GM18870 (cell line): Measurements from ENCODE around the gene TRPM3.

Source experiments
- ATAC-seq: cut with Tn5 transposase; IDR thresholded peaks from one replicate; pipeline ENCODE4 v1.9.1; 2021; ENCODE audit warnings: moderate library complexity; ENCODE audit not compliant: unreplicated experiment

TRPM3 gene

DNA sequence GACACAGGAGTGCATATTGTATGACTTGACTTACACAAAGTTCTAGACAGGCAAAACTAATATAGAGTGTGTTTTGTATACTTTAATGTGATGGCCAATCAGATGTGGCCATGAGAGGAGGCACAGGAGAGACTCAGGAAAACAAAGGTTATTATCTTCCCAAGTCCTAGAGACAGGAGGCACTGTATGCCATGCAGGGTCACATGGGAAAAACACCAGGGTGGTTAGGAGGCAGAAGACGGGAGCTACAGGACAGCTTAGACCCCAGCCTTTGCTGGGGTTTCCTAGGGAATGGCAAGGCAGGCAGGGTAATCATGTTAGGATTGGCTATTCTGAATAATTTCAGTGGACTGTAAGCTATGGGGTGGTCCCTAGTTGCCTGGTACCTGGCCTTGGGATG lies 16.2 kb downstream of the TRPM3 start:
- ATAC-seq = no peak

DNA sequence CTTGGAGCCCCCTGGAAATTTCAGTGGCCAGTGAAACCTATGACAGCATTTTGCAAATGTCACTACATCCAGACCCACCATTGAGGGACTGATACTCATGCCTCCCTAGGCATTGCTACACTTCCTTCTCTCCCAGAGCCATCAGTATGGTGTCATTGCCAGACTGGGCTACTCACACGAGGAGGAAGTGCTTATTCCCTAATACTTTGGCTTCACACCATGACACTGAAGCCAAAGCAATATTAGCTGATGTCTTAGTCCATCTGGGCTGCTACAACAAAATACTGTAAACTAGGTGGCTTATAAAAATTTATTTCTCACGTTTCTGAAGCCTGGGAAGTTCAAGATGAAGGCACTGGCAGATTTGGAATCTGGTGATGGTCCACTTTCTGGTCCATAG lies 22.6 kb downstream of the TRPM3 start:
- no peak for ATAC-seq

DNA sequence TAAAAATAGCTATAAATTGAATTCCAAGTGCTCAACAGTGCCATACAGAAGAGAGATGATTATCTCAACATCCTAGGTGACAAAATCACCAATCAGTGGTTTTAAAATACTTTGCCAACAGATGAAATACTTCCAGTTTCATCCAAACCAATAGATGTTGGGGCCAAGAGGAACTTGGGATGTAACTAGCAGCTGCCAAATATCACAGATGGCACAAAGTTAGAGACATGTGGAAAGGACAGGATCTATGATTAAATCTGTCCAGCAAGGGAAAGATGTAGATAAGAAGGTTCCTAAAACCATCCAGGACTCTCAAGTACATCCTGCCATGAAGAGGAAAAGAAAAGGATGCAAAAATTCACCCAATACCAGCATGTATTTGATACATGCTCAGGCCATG lies 23.8 kb downstream of the TRPM3 start:
- ATAC-seq = no peak

DNA sequence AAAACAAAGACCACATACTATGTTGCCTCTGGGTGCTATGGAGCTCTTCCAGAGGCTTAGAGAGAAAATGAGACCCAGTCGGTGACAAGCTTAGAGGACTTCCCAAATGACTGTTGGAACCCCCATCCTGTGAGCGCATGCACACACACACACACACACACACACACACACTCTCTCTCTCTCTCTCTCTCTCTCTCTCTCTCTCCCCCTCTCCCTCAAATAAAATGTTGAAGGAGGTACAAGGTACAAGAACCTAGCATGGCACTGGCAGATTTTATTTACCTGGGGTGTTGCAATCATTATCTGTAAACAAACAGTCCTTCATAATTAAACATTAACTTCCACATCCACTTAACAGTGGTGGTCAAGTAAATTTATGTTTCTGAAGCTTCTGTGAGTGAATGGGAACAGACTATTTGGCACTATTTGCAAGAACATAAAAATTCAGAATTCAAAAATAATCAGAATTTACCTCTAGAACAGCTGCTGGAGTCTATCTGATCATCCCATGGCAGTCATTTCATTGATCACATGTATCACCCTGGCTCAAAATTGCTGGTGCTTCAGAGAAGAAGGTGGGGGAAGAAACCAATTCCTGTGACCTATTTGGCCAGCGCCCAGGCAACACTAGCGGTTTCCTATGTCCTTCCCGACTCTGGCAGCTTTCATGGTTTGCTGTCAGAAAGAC lies 24.9 kb downstream of the TRPM3 start:
- no peak for ATAC-seq

DNA sequence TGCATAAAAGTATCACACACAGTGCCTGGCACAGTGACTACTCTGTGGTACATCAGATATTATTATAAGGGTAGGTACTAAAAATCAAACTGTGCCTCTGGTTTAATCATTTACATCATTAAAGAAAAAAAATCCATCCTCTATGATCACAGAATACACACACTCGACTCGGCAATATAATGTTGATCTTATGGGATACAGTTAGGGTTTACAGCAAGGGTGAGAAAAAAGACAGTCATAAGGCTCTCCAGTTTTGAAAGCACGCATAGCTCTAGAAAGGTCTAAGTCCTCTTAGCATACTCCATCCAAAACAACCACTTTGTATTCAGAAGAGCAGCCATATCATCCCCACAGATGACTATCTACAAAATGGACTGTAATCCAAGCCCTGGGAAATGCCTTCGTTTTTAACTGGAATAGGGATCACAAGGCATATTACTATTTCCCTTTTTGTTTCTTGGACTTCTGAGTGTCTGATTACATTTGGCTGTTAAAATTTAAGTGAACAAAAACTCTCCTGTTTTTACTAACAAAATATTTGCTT lies 26.6 kb downstream of the TRPM3 start:
- no peak for ATAC-seq

DNA sequence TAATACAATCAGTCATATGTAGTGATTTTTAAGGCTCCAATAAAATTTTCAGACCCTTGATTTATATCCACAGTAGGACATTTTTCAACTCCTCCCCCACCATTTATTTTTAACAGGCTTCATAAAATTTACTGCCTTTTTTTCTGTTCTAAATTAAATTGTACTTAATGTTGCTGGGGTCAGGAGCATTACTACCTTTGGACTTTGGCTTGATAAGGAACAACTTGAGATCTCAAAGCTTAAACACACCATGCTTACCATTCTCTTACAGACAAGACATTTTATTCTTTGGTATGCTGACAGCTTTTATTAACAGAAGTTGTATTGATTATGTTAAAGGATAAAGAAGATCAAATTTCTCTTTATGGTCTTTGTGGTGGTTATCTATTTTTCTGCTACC lies 30.5 kb downstream of the TRPM3 start:
- no peak for ATAC-seq

DNA sequence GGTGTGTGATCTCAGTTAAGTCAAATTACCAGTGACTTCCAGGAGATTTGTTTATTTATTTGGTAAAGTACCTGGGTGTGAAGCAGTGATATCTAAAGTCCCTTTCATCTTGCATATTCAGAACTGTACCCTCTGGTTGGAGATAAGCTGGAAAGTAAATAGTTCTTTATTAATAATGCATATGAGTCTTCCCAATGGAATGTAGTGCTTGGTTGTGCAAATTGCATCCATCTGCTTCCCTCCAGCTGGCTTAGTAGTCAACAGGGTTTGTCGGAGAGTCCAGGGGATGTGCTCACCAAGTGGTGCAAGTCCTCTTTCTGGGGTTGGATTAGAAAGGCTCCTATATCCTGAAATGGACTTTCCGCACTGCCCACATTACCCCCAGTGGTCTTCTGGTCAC lies 42.0 kb downstream of the TRPM3 start:
- no peak for ATAC-seq

DNA sequence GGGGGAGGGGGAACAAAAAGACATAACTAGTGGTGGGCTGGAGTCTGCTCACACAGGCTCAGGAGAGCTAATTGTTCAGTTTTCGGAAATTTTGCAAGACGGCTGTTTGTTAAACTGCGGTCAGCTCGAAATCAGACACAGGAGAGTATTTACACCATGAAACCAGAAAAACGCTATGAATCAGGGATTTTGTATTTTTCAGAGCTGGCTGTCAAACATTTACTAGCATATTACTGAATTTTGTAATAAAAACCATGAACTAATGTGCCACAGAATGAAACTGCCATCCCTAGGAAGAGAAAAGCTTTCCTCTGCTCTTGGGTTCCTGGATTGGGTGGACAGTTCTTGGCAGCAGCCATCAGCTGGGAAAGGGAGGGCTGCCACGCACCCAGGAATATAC lies 45.3 kb downstream of the TRPM3 start:
- ATAC-seq = no peak

DNA sequence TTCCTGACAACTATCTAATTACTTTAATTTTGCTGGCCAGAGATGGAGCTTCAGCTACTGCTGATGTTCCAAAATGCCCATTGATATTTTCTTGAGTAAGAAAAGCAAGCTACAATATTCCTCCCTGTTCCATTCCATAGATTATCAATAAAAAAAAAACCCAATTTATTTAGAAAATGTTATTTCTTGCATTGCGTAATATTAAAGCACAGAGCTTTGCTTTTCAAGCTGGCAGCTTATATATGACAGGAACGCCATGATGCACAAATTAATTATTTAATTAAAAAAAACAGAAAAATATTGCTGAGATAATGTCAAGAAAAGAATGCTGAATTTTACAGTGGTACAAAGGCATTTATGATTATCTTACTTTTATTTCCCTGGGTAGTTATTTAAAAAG lies 47.9 kb downstream of the TRPM3 start:
- no peak for ATAC-seq

DNA sequence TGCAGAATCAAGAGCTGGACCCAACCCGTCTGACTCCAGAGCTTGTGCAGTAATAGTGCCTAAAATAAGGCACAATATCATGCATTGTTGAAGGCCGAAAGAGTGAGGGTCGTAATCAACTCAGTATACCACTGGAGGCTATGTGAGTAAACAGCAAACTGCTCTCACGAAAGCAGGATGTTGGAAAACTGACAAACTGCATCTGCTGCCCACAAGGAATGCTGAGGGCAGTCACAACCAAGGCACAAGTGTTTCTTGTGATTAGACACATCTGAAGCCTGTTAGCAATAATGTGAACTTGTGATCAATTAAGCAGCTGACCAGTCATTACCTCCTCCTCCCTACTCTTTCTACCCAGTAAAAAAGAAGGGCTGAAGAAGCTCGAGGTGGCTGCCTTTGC lies 48.8 kb downstream of the TRPM3 start:
- no peak for ATAC-seq

DNA sequence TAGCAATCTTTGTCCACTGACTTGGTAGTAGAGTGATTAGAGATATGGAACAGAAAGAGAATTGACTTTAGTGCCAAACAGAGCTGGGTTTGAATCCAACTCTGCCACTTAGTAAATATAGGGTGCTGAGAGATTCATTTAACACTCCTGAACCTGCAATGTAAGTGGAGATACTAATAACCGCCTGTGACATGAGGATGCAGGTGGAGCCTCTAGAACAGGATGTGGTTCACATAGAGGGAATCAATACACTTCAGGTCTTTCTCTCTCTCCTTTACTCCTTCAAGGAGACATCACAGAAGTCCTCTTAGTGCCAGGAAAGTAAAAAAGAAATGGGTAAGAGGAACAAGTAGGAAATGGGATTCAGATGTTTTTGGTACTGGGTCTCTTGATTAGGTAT lies 49.8 kb downstream of the TRPM3 start:
- ATAC-seq = no peak

DNA sequence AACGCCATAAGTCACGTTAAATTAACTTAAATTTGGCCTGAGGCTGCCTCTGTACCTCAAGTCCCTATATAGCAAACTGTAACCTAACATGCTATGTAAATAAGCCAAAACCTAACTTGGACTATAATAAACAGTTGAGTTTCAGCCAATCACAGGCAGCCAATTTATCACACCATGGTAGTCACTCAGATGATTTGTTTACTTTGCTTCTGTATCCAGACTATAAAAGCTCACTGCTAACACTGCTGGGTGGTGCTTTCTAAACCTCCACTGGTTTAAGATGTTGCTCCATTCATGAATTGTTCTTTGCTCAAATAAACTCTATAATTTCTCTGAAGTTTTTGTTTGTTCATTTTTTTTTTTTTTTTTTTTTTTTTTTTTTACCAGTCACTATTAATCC lies 62.8 kb downstream of the TRPM3 start:
- ATAC-seq = no peak

DNA sequence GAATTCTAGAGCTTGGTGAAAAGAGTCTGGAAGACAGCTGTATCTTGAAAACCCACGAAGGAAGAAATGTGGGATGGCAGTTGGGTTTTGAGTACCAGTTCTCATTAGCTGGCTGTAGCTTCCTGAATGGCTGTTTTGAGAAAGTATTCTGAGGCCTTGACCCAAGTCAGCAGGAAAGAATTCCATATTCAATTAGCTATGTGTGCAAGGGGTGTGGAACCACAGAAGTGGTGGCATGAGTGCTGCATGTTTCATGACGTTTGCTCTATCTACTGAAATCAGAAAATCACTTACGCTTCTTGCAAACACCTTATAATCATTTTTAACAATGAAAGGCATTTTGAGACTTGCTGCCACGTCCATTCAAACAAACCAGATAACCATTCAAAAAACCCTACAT lies 69.1 kb downstream of the TRPM3 start:
- no peak for ATAC-seq

DNA sequence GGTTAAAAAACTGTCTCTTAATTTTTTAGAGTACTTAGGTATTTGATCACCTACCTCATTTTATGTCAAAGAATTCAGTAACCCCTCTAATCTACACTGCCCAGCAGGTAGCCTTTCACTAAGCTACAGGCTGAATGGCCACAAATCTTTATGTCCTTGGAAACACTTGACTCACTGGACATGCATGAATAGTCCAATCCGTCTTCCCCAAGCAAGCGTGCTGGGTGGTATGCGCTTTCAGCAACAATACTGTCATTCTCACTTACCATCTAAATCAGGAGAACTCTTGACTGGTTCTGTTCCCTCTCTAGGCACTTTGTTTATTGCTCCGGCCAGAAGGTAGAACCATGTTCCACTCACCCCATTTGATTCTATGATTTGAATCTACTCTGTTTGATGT lies 73.1 kb downstream of the TRPM3 start:
- no peak for ATAC-seq

DNA sequence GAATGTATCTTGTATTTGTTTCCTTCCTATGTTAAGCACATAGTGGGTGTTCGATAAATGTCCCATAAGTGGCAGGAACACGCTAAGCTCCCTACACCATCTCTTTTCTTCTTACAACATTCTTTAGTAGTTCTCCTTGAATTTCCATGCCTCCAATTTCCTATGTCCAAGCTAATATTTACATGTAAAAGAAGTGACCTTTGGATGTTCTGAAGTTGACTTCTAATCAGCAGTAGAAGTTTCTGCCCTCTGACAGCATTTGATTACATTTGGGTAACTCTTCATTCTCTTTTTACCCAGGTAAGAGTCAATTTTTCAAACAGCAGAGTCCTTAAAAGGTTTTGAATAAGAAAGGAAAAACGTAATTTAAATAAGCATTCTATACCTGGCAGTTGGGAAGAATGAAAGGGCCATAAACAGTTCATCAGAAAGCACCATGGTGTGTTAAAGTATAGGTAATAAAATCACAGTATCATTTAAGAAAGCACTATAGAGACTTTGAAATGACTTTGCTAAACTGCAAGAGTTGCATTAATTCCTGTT lies 78.9 kb downstream of the TRPM3 start:
- no peak for ATAC-seq

DNA sequence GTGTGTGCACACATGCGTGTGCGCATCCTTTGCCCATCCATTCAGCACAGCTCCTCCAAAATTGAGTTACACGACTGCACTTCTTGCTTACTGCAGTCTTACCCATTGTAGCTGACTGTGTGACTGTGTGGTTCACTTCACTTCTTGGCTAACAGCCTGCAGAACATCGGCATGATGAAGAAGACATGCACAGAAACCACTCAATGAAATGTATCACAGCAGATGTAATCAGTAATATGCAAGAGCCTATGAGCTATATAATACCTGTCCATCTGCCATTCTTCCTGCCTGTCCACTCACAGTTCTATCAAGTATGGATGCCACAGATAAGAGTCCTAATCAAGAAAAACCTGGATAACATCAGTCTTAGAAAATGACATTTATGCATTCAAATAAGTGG lies 83.9 kb downstream of the TRPM3 start:
- no peak for ATAC-seq

DNA sequence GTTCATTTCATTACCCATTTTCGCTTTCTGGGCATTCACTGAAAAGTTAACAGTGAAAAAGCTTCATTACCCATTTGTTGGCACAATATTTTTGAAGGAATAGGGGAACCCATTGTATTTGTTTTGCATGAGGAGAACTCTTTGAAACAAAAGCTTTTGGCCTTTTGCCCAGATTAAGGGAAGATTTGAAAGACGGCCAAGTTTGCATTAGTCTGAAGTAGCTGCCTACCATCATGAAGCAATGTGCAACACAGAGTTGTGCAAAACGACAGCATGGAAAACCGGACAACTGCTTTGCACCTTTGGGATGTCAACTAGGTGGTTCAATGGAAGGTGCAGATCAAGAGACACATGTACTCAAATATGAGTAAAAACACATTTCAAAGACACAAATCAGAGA lies 84.9 kb downstream of the TRPM3 start:
- no peak for ATAC-seq

DNA sequence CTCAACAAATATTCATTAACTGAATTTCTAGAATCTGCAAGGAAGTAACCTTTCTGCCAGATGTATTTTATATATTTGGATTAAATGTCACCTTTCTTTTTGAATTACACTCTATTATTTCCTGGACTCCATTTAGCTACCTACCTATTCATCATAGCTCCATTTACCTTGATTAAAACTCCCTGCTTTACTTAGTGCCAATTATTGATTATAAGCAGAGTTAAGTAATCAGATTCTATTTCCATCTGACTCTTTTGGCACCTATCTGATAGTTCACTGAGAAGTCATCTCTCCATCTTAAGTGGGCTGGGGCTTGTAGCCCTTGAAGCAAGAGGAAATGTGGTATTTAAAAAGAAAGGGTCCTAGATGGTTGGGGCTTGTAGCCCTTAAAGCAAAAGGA lies 88.6 kb downstream of the TRPM3 start:
- no peak for ATAC-seq

DNA sequence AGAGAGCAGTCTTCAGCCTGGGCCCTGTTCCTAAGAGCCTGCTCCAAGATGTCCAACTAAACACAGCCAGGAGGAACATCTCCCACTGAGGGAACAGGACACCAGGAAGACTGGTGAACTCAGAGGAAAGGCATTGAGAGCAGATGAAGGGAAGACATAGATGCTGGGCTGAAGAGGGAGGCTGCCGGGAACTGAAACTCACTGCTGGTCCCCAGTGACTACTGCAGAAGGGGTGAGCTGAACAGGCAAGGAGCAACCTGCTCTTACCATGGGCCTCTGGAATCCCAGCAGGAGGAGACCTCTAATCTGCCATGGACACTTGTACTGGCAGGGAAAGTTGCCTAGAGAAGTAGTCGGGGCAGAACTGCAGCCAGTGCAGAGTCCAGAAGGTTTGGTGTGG lies 95.7 kb downstream of the TRPM3 start:
- ATAC-seq = no peak

DNA sequence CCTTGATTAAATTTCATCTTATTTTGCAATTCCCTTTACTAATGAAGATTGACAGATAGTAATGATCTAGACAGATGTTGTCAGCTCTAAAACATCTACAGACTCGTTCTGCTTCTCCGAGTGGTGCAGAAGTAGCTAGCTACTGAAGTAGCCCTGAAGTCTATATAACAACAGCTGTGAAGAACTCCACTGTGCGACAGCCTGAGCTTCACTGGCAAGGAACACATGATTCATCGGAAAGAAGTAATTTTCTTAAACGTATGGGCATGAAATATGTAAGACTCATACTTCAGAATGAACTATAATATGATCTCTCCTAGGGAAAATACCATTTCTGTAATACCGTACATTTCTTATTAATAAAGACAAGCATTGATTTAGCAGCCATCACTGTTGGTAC lies 96.2 kb downstream of the TRPM3 start:
- ATAC-seq = no peak

DNA sequence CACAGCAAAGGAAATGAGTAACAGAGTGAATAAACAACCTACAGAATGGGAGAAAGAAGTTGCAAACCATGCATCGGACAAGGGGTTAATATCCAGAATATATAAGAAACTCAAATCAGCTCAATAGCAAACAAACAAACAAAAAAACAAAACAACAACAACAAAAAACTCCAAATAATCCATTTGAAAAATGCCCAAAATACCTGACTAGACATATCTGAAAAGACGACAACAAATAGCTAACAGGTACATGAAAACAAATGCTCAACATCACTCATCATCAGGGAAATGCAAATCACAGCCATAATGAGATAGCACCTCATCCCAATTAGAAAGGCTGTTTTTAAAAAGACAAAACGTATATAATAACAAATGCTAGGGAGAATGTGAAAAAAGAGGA lies 111.2 kb downstream of the TRPM3 start:
- ATAC-seq = no peak

DNA sequence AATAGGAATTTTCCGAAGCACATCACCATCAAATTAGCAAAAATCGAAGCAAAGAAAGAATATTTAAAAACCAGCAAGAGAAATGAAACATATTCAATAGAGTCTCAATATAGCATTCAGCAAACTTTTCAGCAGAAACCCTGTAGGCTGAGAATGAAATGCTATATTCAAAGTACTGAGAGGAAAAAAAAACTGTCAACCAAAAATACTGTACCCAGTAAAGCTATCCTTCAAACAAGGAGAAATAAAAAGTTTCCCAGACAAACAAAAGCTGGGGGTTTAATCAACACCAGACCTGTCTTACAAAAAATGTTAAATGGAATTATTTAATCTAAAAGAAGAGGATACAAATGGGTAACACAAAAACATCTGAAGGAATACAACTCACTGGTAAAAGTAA lies 116.0 kb downstream of the TRPM3 start:
- ATAC-seq = no peak

DNA sequence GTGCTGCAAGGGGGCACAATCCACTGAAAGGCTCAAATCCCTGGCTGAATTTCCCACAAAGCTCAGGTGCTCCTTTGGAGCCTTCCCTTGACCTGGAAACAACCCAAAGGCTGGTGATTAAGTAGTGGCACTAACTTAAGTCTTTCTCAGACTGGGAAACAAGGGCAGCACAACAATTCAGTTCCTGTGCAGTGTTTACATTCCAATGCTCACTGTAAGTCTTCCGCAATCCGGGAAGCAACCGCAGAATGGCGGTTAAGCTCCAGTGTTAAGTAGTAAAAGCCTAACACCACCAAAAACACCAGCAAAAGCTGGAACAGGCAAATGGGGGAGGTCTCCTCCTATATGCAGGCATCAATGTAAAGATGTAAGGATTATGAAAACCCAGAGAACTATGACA lies 117.2 kb downstream of the TRPM3 start:
- no peak for ATAC-seq
